ENCODE data around the gene INHBE. TPM values are rescaled to one million over a fixed set of nuclear protein-coding genes. Genes with fewer than 3 reads are reported as not detected.

The INHBE gene
- polyA plus RNA-seq, 1 donor from 2014 or later: 2.3 TPM

GRCh38 chr12:57485695-57486094, 30.6 kb downstream of the INHBE start:
- H3K79me2 ChIP-seq (replicated peaks; ENCODE audit: insufficient read depth, low read length): peaks cover 15% of the 10 kb centered on the region
- H3K4me2 ChIP-seq (ENCODE audit: low read length): no peak overlapping the region
- H4K20me1 ChIP-seq (ENCODE audit: insufficient read depth): no peaks in the 10 kb centered on the region
- H3K9me2 ChIP-seq (ENCODE audit: insufficient read depth, low read length): no peaks in the 10 kb centered on the region
- H3K4me3 ChIP-seq (ENCODE audit: low read length): no peak overlapping the region
- H2AFZ ChIP-seq (ENCODE audit: low read depth, low read length): no peak overlapping the region
- H3K9me3 ChIP-seq (ENCODE audit: low read length): no peaks in the 10 kb centered on the region
- H3K36me3 ChIP-seq (ENCODE audit: insufficient read depth, low read length): no peaks in the 10 kb centered on the region
- TF ChIP-seq TAF1 (IDR thresholded peaks at IDR 0.05; ENCODE audit: low read depth) (no peak), RAD21 (conservative IDR thresholded peaks at IDR 0.05) (no peak), CTCF (IDR thresholded peaks at IDR 0.05; ENCODE audit: poor library complexity, severe bottlenecking) (no peak), REST (IDR thresholded peaks at IDR 0.05; ENCODE audit: borderline replicate concordance) (no peak), MXI1 (conservative IDR thresholded peaks at IDR 0.05; ENCODE audit: poor library complexity, severe bottlenecking) (no peak), EP300 (conservative IDR thresholded peaks at IDR 0.05; ENCODE audit: poor library complexity, severe bottlenecking) (no peak), SMC3 (conservative IDR thresholded peaks at IDR 0.05; ENCODE audit: poor library complexity) (no peak), POLR2AphosphoS5 (IDR thresholded peaks at IDR 0.05) (no peak), EZH2 (IDR thresholded peaks at IDR 0.05; ENCODE audit: borderline replicate concordance, insufficient read depth, low read length, poor library complexity, severe bottlenecking) (no peak)
- no peak overlapping the region for H3K27ac ChIP-seq (ENCODE audit: low read length)
- no peaks in the 10 kb centered on the region for H3F3A ChIP-seq (ENCODE audit: insufficient read depth, low read length, poor library complexity, severe bottlenecking)
- no peak overlapping the region for H3K9ac ChIP-seq (ENCODE audit: low read length)
- peaks cover 8% of the 10 kb centered on the region for H3K27me3 ChIP-seq (ENCODE audit: insufficient read depth, low read depth, low read length)

- Histone ChIP-seq H3K27me3 (ENCODE audit: insufficient read depth, low read depth, low read length) (no peaks in the 10 kb centered on the region), H3F3A (ENCODE audit: insufficient read depth, low read length, poor library complexity, severe bottlenecking) (no peaks in the 10 kb centered on the region), H3K27ac (ENCODE audit: low read length) (peak overlapping the region; percentile 31), H2AFZ (ENCODE audit: low read depth, low read length) (peak overlapping the region; percentile 33), H3K36me3 (ENCODE audit: insufficient read depth, low read length) (no peaks in the 10 kb centered on the region), H4K20me1 (ENCODE audit: insufficient read depth) (no peaks in the 10 kb centered on the region), H3K9ac (ENCODE audit: low read length) (no peak overlapping the region), H3K4me3 (ENCODE audit: low read length) (no peak overlapping the region), H3K79me2 (replicated peaks; ENCODE audit: insufficient read depth, low read length) (peaks cover 15% of the 10 kb centered on the region), H3K4me2 (ENCODE audit: low read length) (no peak overlapping the region), H3K9me3 (ENCODE audit: low read length) (no peaks in the 10 kb centered on the region), H3K9me2 (ENCODE audit: insufficient read depth, low read length) (no peaks in the 10 kb centered on the region)
- no peak for TF ChIP-seq RAD21 (conservative IDR thresholded peaks at IDR 0.05)
- no peak for TF ChIP-seq EZH2 (IDR thresholded peaks at IDR 0.05; ENCODE audit: borderline replicate concordance, insufficient read depth, low read length, poor library complexity, severe bottlenecking)
- TF ChIP-seq POLR2AphosphoS5 (IDR thresholded peaks at IDR 0.05): no peak
- TF ChIP-seq MXI1 (conservative IDR thresholded peaks at IDR 0.05; ENCODE audit: poor library complexity, severe bottlenecking): no peak
- no peak for TF ChIP-seq TAF1 (IDR thresholded peaks at IDR 0.05; ENCODE audit: low read depth)
- TF ChIP-seq SMC3 (conservative IDR thresholded peaks at IDR 0.05; ENCODE audit: poor library complexity): no peak
- TF ChIP-seq REST (IDR thresholded peaks at IDR 0.05; ENCODE audit: borderline replicate concordance): no peak
- no peak for TF ChIP-seq EP300 (conservative IDR thresholded peaks at IDR 0.05; ENCODE audit: poor library complexity, severe bottlenecking)
- no peak for TF ChIP-seq CTCF (IDR thresholded peaks at IDR 0.05; ENCODE audit: poor library complexity, severe bottlenecking)
Observed at GRCh38 chr12:57487055-57487596, 32.0 kb downstream of the INHBE start.

All from neural cell (in vitro differentiated cells).